Liver (tissue), 9 donors: ENCODE measurements around the gene SIGLEC12. TPM values are rescaled to one million over a fixed set of nuclear protein-coding genes. Genes with fewer than 3 reads are reported as not detected.
"Not testable (repeated sequence)": the region's sequence is repeated elsewhere in the genome, so short reads cannot be mapped to it uniquely, and the experiment has no call there.

Source experiments
- DNase-seq: peaks from one replicate; pipeline ENCODE4 v3.0.0-alpha.2; 2017; ENCODE audit warnings: low spot score
- H3K27ac ChIP-seq, 2 donors: one replicate each; pipeline ENCODE4 v1.7.0; 2013; ENCODE audit warnings: inconsistent platforms in 2 of 2, low read length in 2 of 2, control low read depth in 1 of 2, low read depth in 1 of 2, mild to moderate bottlenecking in 1 of 2
- H3K27me3 ChIP-seq, 4 donors: one replicate each; pipeline versions ENCODE4 v1.6.1 to v1.7.0; 2013; ENCODE audit warnings: low read length in 3 of 4, inconsistent platforms in 1 of 4, mild to moderate bottlenecking in 1 of 4, moderate library complexity in 1 of 4; ENCODE audit not compliant: control insufficient read depth in 4 of 4, insufficient read depth in 4 of 4
- H3K36me3 ChIP-seq, 4 donors: one replicate each; pipeline versions ENCODE4 v1.6.1 to v1.7.0; 2013; ENCODE audit warnings: low read length in 3 of 4, mild to moderate bottlenecking in 3 of 4, low read depth in 1 of 4, moderate library complexity in 1 of 4; ENCODE audit not compliant: control insufficient read depth in 4 of 4, insufficient read depth in 3 of 4
- H3K4me1 ChIP-seq, 4 donors: one replicate each; pipeline versions ENCODE4 v1.6.1 to v1.7.0; 2013; ENCODE audit warnings: low read length in 3 of 4, mild to moderate bottlenecking in 3 of 4, moderate library complexity in 1 of 4; ENCODE audit not compliant: control insufficient read depth in 4 of 4, insufficient read depth in 4 of 4
- H3K4me3 ChIP-seq, 3 donors: one replicate each; pipeline versions ENCODE4 v1.6.1 to v1.7.0; 2013; ENCODE audit warnings: low read length in 3 of 3, control low read depth in 1 of 3, low read depth in 1 of 3, mild to moderate bottlenecking in 1 of 3
- H3K9ac ChIP-seq, 2 donors: one replicate each; pipeline ENCODE4 v1.7.0; 2013; ENCODE audit warnings: low read length in 2 of 2, mild to moderate bottlenecking in 2 of 2, moderate library complexity in 2 of 2, control low read depth in 1 of 2, low read depth in 1 of 2
- H3K9me3 ChIP-seq, 4 donors: one replicate each; pipeline versions ENCODE4 v1.6.1 to v1.7.0; 2013; ENCODE audit warnings: low read length in 3 of 4; ENCODE audit not compliant: control insufficient read depth in 4 of 4
- EGR1 ChIP-seq, 2 donors: IDR thresholded peaks; 2 replicates each; pipeline ENCODE4 v1.6.1; 2016 to 2018; ENCODE audit warnings: antibody characterized with exemption in 2 of 2, low read depth in 2 of 2
- FOXA1 ChIP-seq: IDR thresholded peaks from 2 replicates; pipeline ENCODE4 v1.6.1; 2016; ENCODE audit warnings: antibody characterized with exemption
- FOXA2 ChIP-seq: IDR thresholded peaks from 2 replicates; pipeline ENCODE4 v1.6.1; 2016; ENCODE audit warnings: antibody characterized with exemption
- GABPA ChIP-seq, 2 donors: IDR thresholded peaks in 1 of 2; conservative IDR thresholded peaks in 1 of 2; 2 replicates each; pipeline ENCODE4 v1.6.1; 2016; ENCODE audit warnings: antibody characterized with exemption in 2 of 2, mild to moderate bottlenecking in 1 of 2, moderate library complexity in 1 of 2
- HNF4A ChIP-seq, 2 donors: conservative IDR thresholded peaks; 2 replicates each; pipeline ENCODE4 v1.6.1; 2016; ENCODE audit warnings: antibody characterized with exemption in 2 of 2, mild to moderate bottlenecking in 2 of 2
- JUND ChIP-seq, 2 donors: IDR thresholded peaks; 2 replicates each; pipeline ENCODE4 v1.6.1; 2016; ENCODE audit warnings: antibody characterized with exemption in 2 of 2
- NR2F2 ChIP-seq: IDR thresholded peaks from 2 replicates; pipeline ENCODE4 v1.6.1; 2016; ENCODE audit warnings: antibody characterized with exemption
- RAD21 ChIP-seq, 2 donors: IDR thresholded peaks; 2 replicates each; pipeline ENCODE4 v1.6.1; 2016; ENCODE audit warnings: antibody characterized with exemption in 2 of 2, mild to moderate bottlenecking in 2 of 2
- RXRA ChIP-seq, 2 donors: IDR thresholded peaks; 2 replicates each; pipeline ENCODE4 v1.6.1; 2017 to 2018; ENCODE audit warnings: antibody characterized with exemption in 2 of 2, mild to moderate bottlenecking in 1 of 2
- SP1 ChIP-seq: IDR thresholded peaks from 2 replicates; pipeline ENCODE4 v1.6.1; 2018; ENCODE audit warnings: antibody characterized with exemption, mild to moderate bottlenecking
- TAF1 ChIP-seq: conservative IDR thresholded peaks from 2 replicates; pipeline ENCODE4 v1.6.1; 2016; ENCODE audit warnings: antibody characterized with exemption, mild to moderate bottlenecking
- YY1 ChIP-seq: IDR thresholded peaks from 2 replicates; pipeline ENCODE4 v1.6.1; 2016; ENCODE audit warnings: antibody characterized with exemption, mild to moderate bottlenecking
- WGBS: extraction: QIAGEN DNeasy Blood & Tissue Kit; methylation state at CpG from one replicate; pipeline ENCODE4 v1.1.7; 2013; 5-methylcytosine and 5-hydroxymethylcytosine counted together
- polyA plus RNA-seq, 2 donors: library from polyadenylated mRNA; stranded (reverse) in 1 of 2; unstranded in 1 of 2; fragments of 200-250 nt in 1 of 2; fragments of >200 nt in 1 of 2; fragmentation: Nextera tagmentation in 1 of 2; extraction: Ambion mirVana in 1 of 2; gene quantifications; one replicate each; pipeline versions ENCODE4 v1.2.1 to v1.2.3, GENCODE V29; 2013 to 2015
- total RNA-seq, 2 donors: library from RNA; depleted of rRNA; stranded (reverse); fragments of >200 nt; gene quantifications; one replicate each; pipeline ENCODE4 v1.2.3, GENCODE V29; 2014
- TF ChIP-seq, protein P1 (sequence below): IDR thresholded peaks from 2 replicates; pipeline ENCODE4 v1.6.1; 2016; ENCODE audit warnings: antibody characterized with exemption, mild to moderate bottlenecking
- TF ChIP-seq, protein P2 (sequence below): IDR thresholded peaks from 2 replicates; pipeline ENCODE4 v1.6.1; 2016; ENCODE audit warnings: antibody characterized with exemption
- TF ChIP-seq, protein P3 (sequence below): IDR thresholded peaks from 2 replicates; pipeline ENCODE4 v1.6.1; 2016; ENCODE audit warnings: antibody characterized with exemption
- TF ChIP-seq, protein P4 (sequence below): IDR thresholded peaks from 2 replicates; pipeline ENCODE4 v1.6.1; 2016; ENCODE audit warnings: antibody characterized with exemption
- donor health status: healthy.
- donor health status: healthy.
- donor health status: healthy.
- donor health status: healthy.
- donor health status: healthy.

The SIGLEC12 gene
- total and polyA plus RNA-seq, 4 donors = 0.05 to 5.0 (median 0.52) TPM

DNA sequence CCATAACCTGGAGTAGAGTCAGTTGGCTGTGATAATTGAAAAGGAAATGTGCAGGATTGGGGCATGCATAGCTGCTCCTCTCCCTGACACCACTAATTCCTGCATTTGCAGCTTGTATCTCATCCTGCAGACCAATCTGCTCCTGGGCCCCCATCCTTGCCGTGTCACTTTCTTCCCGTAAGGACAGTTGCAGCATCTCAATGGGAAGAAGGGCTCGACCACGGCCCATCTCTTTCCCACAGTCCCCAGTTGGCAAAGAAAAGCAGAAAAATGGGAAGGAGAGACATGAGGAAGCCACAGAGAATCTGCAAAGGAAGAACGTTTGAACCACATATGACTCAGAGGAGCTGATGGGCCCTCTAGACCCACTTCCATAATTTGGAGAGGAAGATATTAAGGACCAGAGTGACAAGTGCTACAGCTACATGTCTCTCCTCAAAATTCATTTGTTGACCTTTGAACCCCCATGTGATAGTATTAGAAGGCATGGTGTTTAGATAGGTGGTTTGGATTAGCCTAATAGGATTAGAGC is 1.8 kb upstream of the SIGLEC12 start (continued):
- TF ChIP-seq, protein P1, sequence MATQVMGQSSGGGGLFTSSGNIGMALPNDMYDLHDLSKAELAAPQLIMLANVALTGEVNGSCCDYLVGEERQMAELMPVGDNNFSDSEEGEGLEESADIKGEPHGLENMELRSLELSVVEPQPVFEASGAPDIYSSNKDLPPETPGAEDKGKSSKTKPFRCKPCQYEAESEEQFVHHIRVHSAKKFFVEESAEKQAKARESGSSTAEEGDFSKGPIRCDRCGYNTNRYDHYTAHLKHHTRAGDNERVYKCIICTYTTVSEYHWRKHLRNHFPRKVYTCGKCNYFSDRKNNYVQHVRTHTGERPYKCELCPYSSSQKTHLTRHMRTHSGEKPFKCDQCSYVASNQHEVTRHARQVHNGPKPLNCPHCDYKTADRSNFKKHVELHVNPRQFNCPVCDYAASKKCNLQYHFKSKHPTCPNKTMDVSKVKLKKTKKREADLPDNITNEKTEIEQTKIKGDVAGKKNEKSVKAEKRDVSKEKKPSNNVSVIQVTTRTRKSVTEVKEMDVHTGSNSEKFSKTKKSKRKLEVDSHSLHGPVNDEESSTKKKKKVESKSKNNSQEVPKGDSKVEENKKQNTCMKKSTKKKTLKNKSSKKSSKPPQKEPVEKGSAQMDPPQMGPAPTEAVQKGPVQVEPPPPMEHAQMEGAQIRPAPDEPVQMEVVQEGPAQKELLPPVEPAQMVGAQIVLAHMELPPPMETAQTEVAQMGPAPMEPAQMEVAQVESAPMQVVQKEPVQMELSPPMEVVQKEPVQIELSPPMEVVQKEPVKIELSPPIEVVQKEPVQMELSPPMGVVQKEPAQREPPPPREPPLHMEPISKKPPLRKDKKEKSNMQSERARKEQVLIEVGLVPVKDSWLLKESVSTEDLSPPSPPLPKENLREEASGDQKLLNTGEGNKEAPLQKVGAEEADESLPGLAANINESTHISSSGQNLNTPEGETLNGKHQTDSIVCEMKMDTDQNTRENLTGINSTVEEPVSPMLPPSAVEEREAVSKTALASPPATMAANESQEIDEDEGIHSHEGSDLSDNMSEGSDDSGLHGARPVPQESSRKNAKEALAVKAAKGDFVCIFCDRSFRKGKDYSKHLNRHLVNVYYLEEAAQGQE = no peak

DNA sequence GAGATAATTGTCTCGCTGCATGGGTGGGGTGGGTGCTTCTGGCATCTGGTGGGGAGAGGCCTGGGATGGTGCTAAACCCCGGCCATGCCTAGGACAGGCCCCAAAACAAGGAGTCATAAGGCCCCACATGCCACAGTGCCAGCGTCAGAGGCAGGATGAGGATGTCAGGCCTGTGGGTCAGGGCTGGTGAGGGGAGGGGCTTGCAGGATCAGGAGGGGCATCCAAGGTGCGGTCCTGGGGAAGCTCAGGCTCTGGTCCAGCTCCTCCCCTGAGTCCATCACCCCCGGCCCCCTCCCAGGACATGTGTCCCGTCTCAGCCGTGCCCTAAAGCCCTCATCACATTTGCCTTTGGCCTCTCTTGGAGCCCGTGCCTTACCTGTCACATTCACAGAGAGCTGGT is 669 bp downstream of the SIGLEC12 start:
- not testable (repeated sequence) for H3K9ac ChIP-seq, DNase-seq, H3K27ac ChIP-seq, H3K4me3 ChIP-seq, H3K9me3 ChIP-seq, H3K36me3 ChIP-seq, H3K4me1 ChIP-seq, H3K27me3 ChIP-seq
- 53% methylated on average over 8 of the region's 8 CpGs for WGBS

DNA sequence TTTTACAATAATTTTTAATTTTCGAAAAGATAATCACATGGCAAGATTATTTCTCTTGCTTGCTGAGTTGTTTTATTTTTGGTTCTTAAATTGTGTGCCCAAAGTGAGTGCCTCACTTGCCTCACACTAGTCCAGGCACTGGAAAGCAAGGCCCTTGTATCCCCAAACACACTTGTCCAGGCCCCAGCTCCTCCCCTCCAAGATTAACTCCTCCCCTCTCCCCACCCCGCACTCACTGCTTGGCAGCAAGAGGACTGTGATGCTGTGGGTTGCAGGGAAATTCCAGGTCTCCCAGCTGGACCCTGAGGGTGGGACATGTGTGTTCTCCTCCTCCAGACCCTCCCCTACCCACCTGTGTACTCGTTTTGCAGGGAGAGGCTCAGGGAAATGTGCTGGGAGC is 3.9 kb downstream of the SIGLEC12 start:
- no peak for TF ChIP-seq TAF1
- TF ChIP-seq FOXA2 = no peak
- TF ChIP-seq YY1 = no peak
- TF ChIP-seq RXRA (IDR thresholded peaks at IDR 0.05) = no peak
- TF ChIP-seq NR2F2 = no peak
- TF ChIP-seq, protein P2, sequence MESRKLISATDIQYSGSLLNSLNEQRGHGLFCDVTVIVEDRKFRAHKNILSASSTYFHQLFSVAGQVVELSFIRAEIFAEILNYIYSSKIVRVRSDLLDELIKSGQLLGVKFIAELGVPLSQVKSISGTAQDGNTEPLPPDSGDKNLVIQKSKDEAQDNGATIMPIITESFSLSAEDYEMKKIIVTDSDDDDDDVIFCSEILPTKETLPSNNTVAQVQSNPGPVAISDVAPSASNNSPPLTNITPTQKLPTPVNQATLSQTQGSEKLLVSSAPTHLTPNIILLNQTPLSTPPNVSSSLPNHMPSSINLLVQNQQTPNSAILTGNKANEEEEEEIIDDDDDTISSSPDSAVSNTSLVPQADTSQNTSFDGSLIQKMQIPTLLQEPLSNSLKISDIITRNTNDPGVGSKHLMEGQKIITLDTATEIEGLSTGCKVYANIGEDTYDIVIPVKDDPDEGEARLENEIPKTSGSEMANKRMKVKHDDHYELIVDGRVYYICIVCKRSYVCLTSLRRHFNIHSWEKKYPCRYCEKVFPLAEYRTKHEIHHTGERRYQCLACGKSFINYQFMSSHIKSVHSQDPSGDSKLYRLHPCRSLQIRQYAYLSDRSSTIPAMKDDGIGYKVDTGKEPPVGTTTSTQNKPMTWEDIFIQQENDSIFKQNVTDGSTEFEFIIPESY = no peak
- no peak for TF ChIP-seq GABPA (IDR thresholded peaks at IDR 0.05 in 1 of 2, conservative IDR thresholded peaks at IDR 0.05 in 1 of 2)
- TF ChIP-seq, protein P1 = no peak
- TF ChIP-seq JUND (IDR thresholded peaks at IDR 0.05) = no peak
- no peak for TF ChIP-seq EGR1 (IDR thresholded peaks at IDR 0.05; ENCODE audit: low read depth in 2 of 2)
- TF ChIP-seq, protein P3, sequence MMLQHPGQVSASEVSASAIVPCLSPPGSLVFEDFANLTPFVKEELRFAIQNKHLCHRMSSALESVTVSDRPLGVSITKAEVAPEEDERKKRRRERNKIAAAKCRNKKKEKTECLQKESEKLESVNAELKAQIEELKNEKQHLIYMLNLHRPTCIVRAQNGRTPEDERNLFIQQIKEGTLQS = no peak
- TF ChIP-seq FOXA1 = no peak
- TF ChIP-seq HNF4A (conservative IDR thresholded peaks at IDR 0.05) = no peak
- no peak for TF ChIP-seq SP1
- TF ChIP-seq RAD21 (IDR thresholded peaks at IDR 0.05) = no peak
- TF ChIP-seq, protein P4, sequence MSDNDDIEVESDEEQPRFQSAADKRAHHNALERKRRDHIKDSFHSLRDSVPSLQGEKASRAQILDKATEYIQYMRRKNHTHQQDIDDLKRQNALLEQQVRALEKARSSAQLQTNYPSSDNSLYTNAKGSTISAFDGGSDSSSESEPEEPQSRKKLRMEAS = no peak
- 42% methylated on average over 3 of the region's 3 CpGs for WGBS
- Histone ChIP-seq H3K4me3 (no peak overlapping the region), H3K27ac (no peak overlapping the region), H3K4me1 (no peaks in the 10 kb centered on the region), H3K9ac (no peak overlapping the region), H3K9me3 (no peaks in the 10 kb centered on the region), H3K36me3 (no peaks in the 10 kb centered on the region), H3K27me3 (peaks cover 0 to 5% (median under 1%) of the 10 kb centered on the region in 4 donors)
- DNase-seq = no peak
